Epithelial cell of esophagus (primary cell): ENCODE measurements around the gene CITED4.
A peak's percentile ranks its signal among the peaks of the same experiment; 100 is the strongest.

Source experiments
- DNase-seq: peaks from one replicate; pipeline ENCODE4 v3.0.0; 2010; ENCODE audit warnings: low read depth
- H3K4me3 ChIP-seq: 2 replicates; pipeline ENCODE4 v1.5.1; 2011; ENCODE audit warnings: mild to moderate bottlenecking, low read length, control low read depth
- TF ChIP-seq, protein P1 (sequence below): IDR thresholded peaks from 2 replicates; pipeline ENCODE4 v1.5.1; 2011; ENCODE audit warnings: low read depth, mild to moderate bottlenecking, low read length, control low read depth, inconsistent platforms; ENCODE audit not compliant: insufficient read depth; ENCODE audit errors: missing control alignments

Gene CITED4, protein sequence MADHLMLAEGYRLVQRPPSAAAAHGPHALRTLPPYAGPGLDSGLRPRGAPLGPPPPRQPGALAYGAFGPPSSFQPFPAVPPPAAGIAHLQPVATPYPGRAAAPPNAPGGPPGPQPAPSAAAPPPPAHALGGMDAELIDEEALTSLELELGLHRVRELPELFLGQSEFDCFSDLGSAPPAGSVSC

DNA sequence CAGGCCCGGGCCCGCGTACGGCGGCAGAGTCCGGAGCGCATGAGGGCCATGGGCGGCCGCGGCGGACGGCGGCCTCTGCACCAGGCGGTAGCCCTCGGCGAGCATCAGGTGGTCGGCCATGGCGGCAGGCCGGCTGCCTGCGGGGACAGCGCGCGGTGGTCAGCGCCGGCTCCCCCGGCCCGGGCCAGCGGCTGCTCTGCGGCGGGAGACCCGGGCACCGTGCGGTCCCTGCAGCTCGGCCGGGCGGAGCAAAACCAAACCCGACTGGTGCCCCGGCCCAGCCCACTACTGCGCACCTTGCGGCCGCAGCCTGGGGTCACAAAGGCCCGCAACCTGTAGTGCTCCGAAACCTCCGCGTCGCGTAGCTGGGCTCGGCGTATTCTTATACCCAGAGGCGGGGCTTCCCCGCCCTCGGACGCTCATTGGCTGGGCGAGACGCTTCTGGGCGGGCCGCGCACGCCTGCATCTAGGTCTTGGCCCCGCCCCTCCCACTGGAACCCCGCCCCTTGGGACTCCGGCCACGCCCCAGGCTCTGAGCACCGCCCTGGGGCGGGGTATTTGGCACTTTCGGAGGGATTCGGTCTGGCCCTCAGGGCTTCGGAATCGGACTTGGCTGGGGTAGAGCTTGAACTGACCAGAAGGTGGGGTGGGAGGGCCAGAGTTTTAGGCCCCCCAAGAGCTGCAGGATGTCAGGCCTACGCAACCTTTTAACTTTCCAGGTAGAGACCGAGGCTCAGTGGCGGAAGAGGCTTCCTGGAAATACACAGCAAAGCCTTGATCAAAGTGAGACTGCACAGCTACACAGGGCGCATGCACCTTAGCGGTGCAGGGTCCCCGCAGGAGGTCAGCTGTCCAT, at the start of gene CITED4:
TSS of gene CITED4 (minus strand) at position 356 of the 856 bp plus-strand sequence. CDS start at position 120, 236 bp downstream.
- TF ChIP-seq, protein P1, sequence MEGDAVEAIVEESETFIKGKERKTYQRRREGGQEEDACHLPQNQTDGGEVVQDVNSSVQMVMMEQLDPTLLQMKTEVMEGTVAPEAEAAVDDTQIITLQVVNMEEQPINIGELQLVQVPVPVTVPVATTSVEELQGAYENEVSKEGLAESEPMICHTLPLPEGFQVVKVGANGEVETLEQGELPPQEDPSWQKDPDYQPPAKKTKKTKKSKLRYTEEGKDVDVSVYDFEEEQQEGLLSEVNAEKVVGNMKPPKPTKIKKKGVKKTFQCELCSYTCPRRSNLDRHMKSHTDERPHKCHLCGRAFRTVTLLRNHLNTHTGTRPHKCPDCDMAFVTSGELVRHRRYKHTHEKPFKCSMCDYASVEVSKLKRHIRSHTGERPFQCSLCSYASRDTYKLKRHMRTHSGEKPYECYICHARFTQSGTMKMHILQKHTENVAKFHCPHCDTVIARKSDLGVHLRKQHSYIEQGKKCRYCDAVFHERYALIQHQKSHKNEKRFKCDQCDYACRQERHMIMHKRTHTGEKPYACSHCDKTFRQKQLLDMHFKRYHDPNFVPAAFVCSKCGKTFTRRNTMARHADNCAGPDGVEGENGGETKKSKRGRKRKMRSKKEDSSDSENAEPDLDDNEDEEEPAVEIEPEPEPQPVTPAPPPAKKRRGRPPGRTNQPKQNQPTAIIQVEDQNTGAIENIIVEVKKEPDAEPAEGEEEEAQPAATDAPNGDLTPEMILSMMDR: no peak
- peak; percentile 94 for DNase-seq
- H3K4me3 ChIP-seq: peak within 1 kb of the TSS; percentile 55

- no peak overlapping the region for H3K4me3 ChIP-seq
- TF ChIP-seq, protein P1: no peak
- DNase-seq: no peak
These were observed 48.9 kb upstream of the CITED4 start for GRCh38 chr1:40911105-40911504.

DNA sequence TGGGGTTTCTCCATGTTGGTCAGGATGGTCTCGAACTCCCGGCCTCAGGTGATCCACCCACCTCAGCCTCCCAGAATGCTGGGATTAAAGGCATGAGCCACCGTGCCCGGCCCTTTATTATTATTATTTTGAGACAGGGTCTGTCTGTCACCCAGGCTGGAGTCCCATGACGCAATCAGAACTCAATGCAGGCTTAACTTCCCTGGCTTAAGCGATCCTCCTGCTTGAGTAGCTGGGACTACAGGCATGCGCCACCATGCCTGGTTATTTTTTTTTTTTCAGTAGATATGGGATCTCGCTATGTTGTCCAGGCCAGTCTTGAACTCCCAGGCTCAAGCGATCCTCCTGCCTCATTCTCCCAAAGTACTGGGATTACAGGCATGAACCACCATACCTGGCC, 47.1 kb upstream of the CITED4 start:
- no peak overlapping the region for H3K4me3 ChIP-seq
- TF ChIP-seq, protein P1: no peak
- DNase-seq: no peak

DNA sequence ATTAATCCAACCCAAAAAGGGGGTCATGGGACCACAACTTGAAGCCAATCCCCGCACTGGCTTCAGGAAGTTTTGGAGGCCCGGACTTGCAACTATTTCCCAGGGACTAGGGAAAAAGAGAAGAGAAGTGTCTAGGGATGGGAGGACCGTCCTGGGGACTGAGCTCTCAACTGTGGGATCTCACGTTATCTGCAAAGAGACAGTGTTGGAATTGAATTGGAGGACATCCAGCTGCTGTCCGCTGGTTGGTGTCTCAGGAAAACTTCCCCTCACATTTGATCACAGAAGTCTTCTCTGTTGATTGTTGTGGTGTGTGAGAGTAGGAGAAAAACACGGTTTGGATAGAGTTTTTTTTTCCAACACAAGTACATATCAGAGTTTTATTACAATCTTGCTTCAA, 46.2 kb upstream of the CITED4 start:
- DNase-seq: no peak
- TF ChIP-seq, protein P1: no peak
- no peak overlapping the region for H3K4me3 ChIP-seq

- no peak for DNase-seq
- TF ChIP-seq, protein P1: no peak
- no peak overlapping the region for H3K4me3 ChIP-seq
These were observed 45.7 kb upstream of the CITED4 start for GRCh38 chr1:40907899-40908298.

DNA sequence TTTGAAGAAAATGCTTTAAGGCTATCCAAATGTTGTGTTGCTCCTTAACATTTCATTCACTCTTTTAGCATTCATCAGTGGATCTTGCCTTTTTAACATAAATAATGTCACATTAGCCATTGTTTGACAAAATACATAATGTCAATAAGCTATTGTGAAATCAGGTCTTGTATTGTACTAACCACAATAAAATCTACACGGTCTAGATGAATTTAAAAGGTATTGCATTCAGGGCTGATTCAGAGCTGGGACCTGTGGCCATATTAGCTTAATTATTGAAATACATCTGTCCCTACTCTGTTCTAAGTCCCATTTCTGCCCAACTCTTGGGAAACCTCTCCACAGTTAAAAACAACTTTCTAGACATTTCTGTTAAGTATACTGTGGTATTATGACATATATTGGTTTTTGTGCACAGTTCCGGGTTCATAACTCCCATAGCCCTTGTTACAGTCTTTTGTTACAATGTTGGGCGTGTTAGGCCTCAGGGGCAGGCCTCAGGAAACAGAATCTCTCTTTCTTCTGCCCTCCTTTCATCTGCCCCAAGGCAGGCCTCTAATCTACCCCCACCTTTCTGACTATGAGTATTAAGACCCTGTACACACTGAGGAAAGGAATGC, 44.7 kb upstream of the CITED4 start:
- TF ChIP-seq, protein P1: no peak
- DNase-seq: peak; percentile 21
- no peak overlapping the region for H3K4me3 ChIP-seq
